IPS-15b (cell line): ENCODE results near the gene URAD.

Source experiments
- H3K27me3 ChIP-seq: one replicate; pipeline ENCODE4 v1.6.1; 2013; ENCODE audit warnings: low read length; ENCODE audit not compliant: control insufficient read depth, insufficient read depth
- H3K36me3 ChIP-seq: one replicate; pipeline ENCODE4 v1.6.1; 2013; ENCODE audit warnings: low read length; ENCODE audit not compliant: control insufficient read depth, insufficient read depth
- H3K4me1 ChIP-seq: one replicate; pipeline ENCODE4 v1.6.1; 2013; ENCODE audit warnings: mild to moderate bottlenecking, low read length; ENCODE audit not compliant: control insufficient read depth, insufficient read depth
- H3K4me3 ChIP-seq: one replicate; pipeline ENCODE4 v1.5.1; 2013; ENCODE audit warnings: low read depth, low read length
- H3K9ac ChIP-seq: one replicate; pipeline ENCODE4 v1.6.1; 2013; ENCODE audit warnings: low read depth, mild to moderate bottlenecking, low read length
- H3K9me3 ChIP-seq: one replicate; pipeline ENCODE4 v1.6.1; 2013; ENCODE audit warnings: mild to moderate bottlenecking, low read length; ENCODE audit not compliant: control insufficient read depth, insufficient read depth

The URAD gene

DNA sequence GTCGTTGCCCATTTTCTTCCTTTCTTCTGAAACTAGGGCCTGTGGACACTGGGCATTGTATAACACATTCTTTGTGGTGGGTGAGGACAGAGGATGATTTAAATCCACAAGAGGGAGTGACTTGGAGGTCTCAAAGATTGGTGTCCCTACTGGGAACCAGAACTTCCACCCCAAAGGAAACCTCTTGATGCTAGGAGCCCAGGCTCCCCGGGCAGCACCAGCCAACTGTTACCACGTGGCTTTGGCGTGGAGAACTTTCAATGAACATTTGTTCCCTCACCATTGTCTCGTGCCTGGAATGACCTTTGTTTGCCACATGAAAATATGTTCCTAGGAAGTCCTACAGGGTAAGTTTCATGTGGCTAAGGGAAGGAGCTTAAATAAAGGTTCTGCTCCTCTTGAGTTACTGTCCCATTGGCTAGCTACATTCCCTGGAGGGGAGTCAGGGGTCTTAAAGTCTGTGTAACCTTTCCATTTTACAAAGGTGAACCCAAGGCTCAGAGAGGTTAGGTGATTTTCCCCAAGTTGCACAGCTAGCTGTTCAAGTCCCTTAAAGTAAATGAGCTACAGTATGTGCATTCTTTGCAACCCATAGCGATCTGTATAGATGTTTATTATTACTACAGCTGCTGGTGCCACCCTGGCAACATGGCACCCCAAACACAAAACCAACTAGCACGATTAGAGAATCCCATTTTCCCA is 14.4 kb downstream of the URAD start:
- no peak overlapping the region for H3K4me3 ChIP-seq
- H3K36me3 ChIP-seq = no peaks in the 10 kb centered on the region
- no peaks in the 10 kb centered on the region for H3K9me3 ChIP-seq
- no peak overlapping the region for H3K9ac ChIP-seq
- H3K4me1 ChIP-seq = peaks cover 12% of the 10 kb centered on the region
- H3K27me3 ChIP-seq = peaks cover 100% of the 10 kb centered on the region

- Histone ChIP-seq H3K9ac (no peak overlapping the region), H3K27me3 (peaks cover 100% of the 10 kb centered on the region), H3K36me3 (no peaks in the 10 kb centered on the region), H3K9me3 (no peaks in the 10 kb centered on the region), H3K4me3 (peak overlapping the region; percentile 18), H3K4me1 (peaks cover 12% of the 10 kb centered on the region)
Measured at GRCh38 chr13:27973291-27973690, 15.2 kb downstream of the URAD start.

- H3K4me3 ChIP-seq = peak overlapping the region; percentile 8
- peaks cover 100% of the 10 kb centered on the region for H3K27me3 ChIP-seq
- no peak overlapping the region for H3K9ac ChIP-seq
- H3K9me3 ChIP-seq = no peaks in the 10 kb centered on the region
- H3K4me1 ChIP-seq = peaks cover 12% of the 10 kb centered on the region
- H3K36me3 ChIP-seq = no peaks in the 10 kb centered on the region
Measured at GRCh38 chr13:27972478-27972820, 16.0 kb downstream of the URAD start.

DNA sequence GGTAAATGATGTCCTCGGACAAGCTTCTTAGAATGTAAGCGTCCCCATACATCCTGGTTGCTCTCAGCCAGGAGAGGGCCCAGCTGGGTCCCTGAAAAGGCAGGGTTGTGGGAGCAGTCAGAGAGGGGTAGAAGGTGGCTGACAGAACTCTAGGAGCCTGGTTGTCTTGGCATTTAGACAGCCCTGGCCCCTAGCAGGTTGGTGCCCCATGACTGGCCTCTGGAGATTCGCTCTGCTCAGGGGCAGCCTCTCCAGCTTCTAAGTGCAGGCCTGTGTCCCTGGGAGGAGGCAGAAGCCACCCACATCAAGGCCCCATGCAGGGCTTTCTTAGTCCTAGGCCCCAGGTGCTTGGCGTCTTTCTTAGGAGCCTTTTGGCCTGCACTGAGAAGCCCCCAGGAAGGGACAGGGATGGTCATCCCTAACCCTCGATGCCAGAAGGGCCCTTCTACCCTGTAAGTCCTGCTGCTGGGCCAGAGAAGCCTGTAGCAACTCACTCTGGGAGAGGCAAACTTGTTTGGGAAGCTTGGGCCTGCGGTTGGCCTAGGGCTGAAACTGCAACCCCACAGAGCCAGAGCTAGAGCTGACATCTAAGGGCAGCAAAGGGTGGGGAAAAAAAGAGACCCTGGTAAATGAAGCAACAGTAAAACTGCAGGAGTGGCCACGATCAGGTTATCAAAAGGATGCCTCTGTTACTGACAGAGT is 16.6 kb downstream of the URAD start:
- no peaks in the 10 kb centered on the region for H3K9me3 ChIP-seq
- H3K36me3 ChIP-seq = no peaks in the 10 kb centered on the region
- peaks cover 12% of the 10 kb centered on the region for H3K4me1 ChIP-seq
- no peak overlapping the region for H3K9ac ChIP-seq
- H3K4me3 ChIP-seq = peak overlapping the region; percentile 8
- H3K27me3 ChIP-seq = peaks cover 100% of the 10 kb centered on the region

DNA sequence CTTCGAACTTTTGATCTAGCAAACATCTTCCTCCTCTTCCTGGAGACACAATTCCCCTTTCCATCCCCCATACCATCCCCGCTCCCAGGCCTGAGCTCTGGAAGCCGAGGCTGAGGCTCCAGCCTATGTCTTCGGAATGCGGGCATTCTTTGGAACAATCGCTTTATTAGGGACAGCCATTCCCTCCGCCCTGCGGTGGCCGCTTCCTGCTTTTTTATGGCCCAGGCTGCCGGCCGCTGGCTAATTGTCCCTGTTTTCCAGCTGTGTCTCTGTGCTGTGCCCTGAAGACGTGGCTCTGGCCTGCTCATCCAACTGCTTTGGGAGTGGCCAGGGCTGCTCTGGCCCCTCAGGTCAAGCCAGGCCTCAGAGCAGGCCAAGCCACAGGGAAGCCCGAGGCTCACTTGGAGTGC is 17.3 kb downstream of the URAD start:
- H3K36me3 ChIP-seq = no peaks in the 10 kb centered on the region
- peaks cover 98% of the 10 kb centered on the region for H3K27me3 ChIP-seq
- peaks cover 14% of the 10 kb centered on the region for H3K4me1 ChIP-seq
- peak overlapping the region; percentile 30 for H3K4me3 ChIP-seq
- no peak overlapping the region for H3K9ac ChIP-seq
- no peaks in the 10 kb centered on the region for H3K9me3 ChIP-seq

DNA sequence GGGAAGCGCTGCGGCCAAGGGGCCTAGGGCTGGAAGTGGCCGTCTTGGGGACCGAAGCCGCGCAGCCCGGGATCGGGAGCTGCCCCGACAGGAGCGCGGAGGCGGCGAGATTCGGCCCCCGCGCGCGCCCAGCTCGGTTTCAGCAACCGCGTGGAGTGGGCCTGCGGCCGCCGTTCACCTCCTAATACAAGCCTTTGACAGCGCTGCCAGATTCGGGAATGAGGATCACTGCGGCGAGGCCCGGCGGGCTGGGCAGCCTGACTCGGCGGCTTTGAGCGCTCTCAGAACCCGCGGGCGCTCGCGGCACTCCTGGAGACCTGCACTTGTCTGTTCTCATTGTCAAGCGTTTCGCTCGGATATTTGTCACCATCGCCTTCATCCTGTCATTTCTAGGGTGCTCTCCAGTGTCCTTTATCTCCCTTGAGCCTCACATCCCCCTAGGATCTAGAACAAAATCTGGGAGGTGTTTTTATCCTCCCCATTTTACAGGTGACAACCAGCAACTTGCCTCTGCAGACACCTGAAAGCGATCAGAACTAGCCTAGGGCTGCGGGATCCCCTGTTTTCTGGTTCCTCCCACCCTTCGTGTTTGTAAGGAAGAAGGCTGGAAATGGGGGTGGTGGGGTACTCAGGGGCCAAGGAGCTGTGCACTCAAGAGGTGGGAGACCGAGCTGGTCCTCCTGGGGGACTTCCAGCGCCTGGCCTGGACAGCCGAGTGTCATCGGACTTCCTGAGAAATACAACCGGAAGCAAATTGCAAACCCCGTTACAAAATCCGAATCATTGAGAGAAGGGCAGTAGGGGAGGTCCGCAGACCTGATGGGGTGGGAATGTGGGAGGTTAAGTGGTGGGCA is 17.9 kb downstream of the URAD start:
- H3K9ac ChIP-seq = no peak overlapping the region
- peaks cover 17% of the 10 kb centered on the region for H3K4me1 ChIP-seq
- no peaks in the 10 kb centered on the region for H3K9me3 ChIP-seq
- no peaks in the 10 kb centered on the region for H3K36me3 ChIP-seq
- H3K4me3 ChIP-seq = peak overlapping the region; percentile 30
- peaks cover 98% of the 10 kb centered on the region for H3K27me3 ChIP-seq

GRCh38 chr13:27969866-27970229 is 18.6 kb downstream of the URAD start:
- Histone ChIP-seq H3K4me3 (no peak overlapping the region), H3K36me3 (no peaks in the 10 kb centered on the region), H3K4me1 (peaks cover 18% of the 10 kb centered on the region), H3K27me3 (peaks cover 98% of the 10 kb centered on the region), H3K9me3 (no peaks in the 10 kb centered on the region), H3K9ac (no peak overlapping the region)

- Histone ChIP-seq H3K9me3 (no peaks in the 10 kb centered on the region), H3K36me3 (no peaks in the 10 kb centered on the region), H3K4me3 (peak within 1 kb of the TSS; percentile 40), H3K4me1 (peaks cover 18% of the 10 kb centered on the region), H3K9ac (no peak within 1 kb of the TSS), H3K27me3 (peaks cover 98% of the 10 kb centered on the region)
Measured at GRCh38 chr13:27969082-27969865, 19.2 kb downstream of the URAD start, which contains the start of gene CDX2. TSS of gene CDX2 (minus strand) at chr13:27969315. CDS start at chr13:27969006, 309 bp downstream.

GRCh38 chr13:27968316-27969081 is 20.0 kb downstream of the URAD start:
- no peaks in the 10 kb centered on the region for H3K9me3 ChIP-seq
- peaks cover 98% of the 10 kb centered on the region for H3K27me3 ChIP-seq
- H3K36me3 ChIP-seq = no peaks in the 10 kb centered on the region
- peaks cover 18% of the 10 kb centered on the region for H3K4me1 ChIP-seq
- H3K4me3 ChIP-seq = peak overlapping the region; percentile 40
- no peak overlapping the region for H3K9ac ChIP-seq

DNA sequence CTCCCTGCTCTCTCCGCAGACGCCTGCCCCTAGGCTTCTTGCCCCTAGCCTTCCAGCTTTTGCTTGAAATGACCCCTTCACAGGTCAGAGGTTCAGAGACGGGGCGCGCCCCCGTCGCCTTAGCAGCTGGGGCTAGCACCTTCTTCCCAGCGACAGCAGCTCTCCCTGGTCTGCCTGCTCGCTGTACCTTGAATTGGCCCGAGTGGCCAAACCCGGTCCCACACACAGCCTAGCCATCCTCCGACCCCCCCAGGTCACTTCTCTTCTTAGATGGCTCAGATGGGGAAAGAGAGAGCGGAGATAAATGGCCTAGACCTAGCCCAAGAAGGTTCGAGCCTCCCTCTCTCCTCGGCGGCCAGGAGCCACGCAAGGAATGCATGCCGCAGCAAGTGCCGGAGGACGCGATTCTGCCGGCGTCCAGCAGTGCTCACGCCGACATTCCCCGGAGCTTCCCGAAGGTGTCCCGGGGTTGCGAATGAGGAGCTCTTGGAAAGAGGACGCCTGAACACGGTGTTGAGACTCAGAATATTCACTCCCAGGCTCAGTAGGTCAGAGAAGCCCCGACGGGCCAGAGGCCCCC is 20.7 kb downstream of the URAD start:
- Histone ChIP-seq H3K36me3 (no peaks in the 10 kb centered on the region), H3K4me3 (peak overlapping the region; percentile 40), H3K27me3 (peaks cover 98% of the 10 kb centered on the region), H3K4me1 (peaks cover 18% of the 10 kb centered on the region), H3K9me3 (no peaks in the 10 kb centered on the region), H3K9ac (no peak overlapping the region)
